ENCODE data around the gene NAGPA. TPM values are rescaled to one million over a fixed set of nuclear protein-coding genes. Genes with fewer than 3 reads are reported as not detected.

NAGPA gene
- polyA plus RNA-seq, 1 donor from 2014 or later = 36.6 TPM

DNA sequence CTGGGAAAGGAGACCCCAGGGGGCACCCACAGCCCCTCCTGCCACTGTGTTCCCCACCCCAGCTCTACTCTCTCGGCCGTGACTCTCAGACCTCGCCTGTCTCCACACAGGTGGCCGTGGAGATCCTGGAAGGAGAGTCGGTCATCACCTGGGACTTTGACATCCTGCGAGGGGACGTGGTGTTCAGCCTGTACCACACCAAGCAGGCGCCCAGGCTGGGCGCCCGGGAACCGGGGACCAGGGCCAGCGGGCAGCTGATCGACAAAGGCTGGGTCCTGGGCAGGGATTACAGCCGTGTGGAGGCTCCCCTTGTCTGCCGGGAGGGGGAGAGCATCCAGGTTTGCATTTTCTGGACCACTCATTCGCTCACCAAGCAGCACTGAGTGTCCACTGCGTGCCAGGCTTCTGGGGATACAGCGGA is 25.4 kb downstream of the NAGPA start:
- no peaks in the 10 kb centered on the region for H3K9me3 ChIP-seq (ENCODE audit: low read length)
- no peaks in the 10 kb centered on the region for H3F3A ChIP-seq (ENCODE audit: insufficient read depth, low read length, poor library complexity, severe bottlenecking)
- no peaks in the 10 kb centered on the region for H3K79me2 ChIP-seq (replicated peaks; ENCODE audit: insufficient read depth, low read length)
- H4K20me1 ChIP-seq (ENCODE audit: insufficient read depth) = no peaks in the 10 kb centered on the region
- TF ChIP-seq EP300 (conservative IDR thresholded peaks at IDR 0.05; ENCODE audit: poor library complexity, severe bottlenecking) (no peak), EZH2 (IDR thresholded peaks at IDR 0.05; ENCODE audit: borderline replicate concordance, insufficient read depth, low read length, poor library complexity, severe bottlenecking) (no peak), REST (IDR thresholded peaks at IDR 0.05; ENCODE audit: borderline replicate concordance) (no peak), POLR2AphosphoS5 (IDR thresholded peaks at IDR 0.05) (no peak), SMC3 (conservative IDR thresholded peaks at IDR 0.05; ENCODE audit: poor library complexity) (no peak), TAF1 (IDR thresholded peaks at IDR 0.05; ENCODE audit: low read depth) (no peak), MXI1 (conservative IDR thresholded peaks at IDR 0.05; ENCODE audit: poor library complexity, severe bottlenecking) (no peak), RAD21 (conservative IDR thresholded peaks at IDR 0.05) (no peak)
- TF ChIP-seq, protein P1, sequence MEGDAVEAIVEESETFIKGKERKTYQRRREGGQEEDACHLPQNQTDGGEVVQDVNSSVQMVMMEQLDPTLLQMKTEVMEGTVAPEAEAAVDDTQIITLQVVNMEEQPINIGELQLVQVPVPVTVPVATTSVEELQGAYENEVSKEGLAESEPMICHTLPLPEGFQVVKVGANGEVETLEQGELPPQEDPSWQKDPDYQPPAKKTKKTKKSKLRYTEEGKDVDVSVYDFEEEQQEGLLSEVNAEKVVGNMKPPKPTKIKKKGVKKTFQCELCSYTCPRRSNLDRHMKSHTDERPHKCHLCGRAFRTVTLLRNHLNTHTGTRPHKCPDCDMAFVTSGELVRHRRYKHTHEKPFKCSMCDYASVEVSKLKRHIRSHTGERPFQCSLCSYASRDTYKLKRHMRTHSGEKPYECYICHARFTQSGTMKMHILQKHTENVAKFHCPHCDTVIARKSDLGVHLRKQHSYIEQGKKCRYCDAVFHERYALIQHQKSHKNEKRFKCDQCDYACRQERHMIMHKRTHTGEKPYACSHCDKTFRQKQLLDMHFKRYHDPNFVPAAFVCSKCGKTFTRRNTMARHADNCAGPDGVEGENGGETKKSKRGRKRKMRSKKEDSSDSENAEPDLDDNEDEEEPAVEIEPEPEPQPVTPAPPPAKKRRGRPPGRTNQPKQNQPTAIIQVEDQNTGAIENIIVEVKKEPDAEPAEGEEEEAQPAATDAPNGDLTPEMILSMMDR (IDR thresholded peaks at IDR 0.05; ENCODE audit: poor library complexity, severe bottlenecking) = no peak
- H3K4me2 ChIP-seq (ENCODE audit: low read length) = no peak overlapping the region
- no peak overlapping the region for H3K4me3 ChIP-seq (ENCODE audit: low read length)
- H3K27ac ChIP-seq (ENCODE audit: low read length) = no peak overlapping the region
- H3K9me2 ChIP-seq (ENCODE audit: insufficient read depth, low read length) = no peaks in the 10 kb centered on the region
- H3K36me3 ChIP-seq (ENCODE audit: insufficient read depth, low read length) = no peaks in the 10 kb centered on the region
- no peak overlapping the region for H3K9ac ChIP-seq (ENCODE audit: low read length)
- no peak overlapping the region for H2AFZ ChIP-seq (ENCODE audit: low read depth, low read length)
- no peaks in the 10 kb centered on the region for H3K27me3 ChIP-seq (ENCODE audit: insufficient read depth, low read depth, low read length)

DNA sequence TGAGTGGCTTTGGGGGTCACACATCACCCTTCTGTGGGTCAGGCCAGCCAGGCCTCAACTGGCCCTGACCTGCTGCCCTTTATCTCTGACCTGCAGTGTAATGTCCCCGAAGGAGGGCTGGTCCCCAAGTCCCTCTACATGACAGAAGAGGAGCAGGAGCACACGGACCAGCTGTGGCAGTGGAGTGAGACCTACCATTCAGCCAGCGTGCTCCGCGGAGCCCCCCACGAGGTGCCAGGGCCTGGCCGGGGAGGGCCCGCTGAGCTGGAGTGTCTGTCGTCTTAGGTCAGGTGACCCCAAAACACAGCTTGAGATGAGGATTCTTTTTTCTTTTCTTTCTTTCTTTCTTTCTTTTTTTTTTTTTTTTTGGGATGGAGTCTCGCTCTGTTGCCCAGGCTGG is 26.5 kb downstream of the NAGPA start:
- no peaks in the 10 kb centered on the region for H3K36me3 ChIP-seq (ENCODE audit: insufficient read depth, low read length)
- H3K9me2 ChIP-seq (ENCODE audit: insufficient read depth, low read length) = no peaks in the 10 kb centered on the region
- H3K27ac ChIP-seq (ENCODE audit: low read length) = no peak overlapping the region
- no peaks in the 10 kb centered on the region for H4K20me1 ChIP-seq (ENCODE audit: insufficient read depth)
- no peaks in the 10 kb centered on the region for H3K9me3 ChIP-seq (ENCODE audit: low read length)
- no peak overlapping the region for H3K4me3 ChIP-seq (ENCODE audit: low read length)
- no peaks in the 10 kb centered on the region for H3K79me2 ChIP-seq (replicated peaks; ENCODE audit: insufficient read depth, low read length)
- H3F3A ChIP-seq (ENCODE audit: insufficient read depth, low read length, poor library complexity, severe bottlenecking) = no peaks in the 10 kb centered on the region
- no peak overlapping the region for H3K9ac ChIP-seq (ENCODE audit: low read length)
- H2AFZ ChIP-seq (ENCODE audit: low read depth, low read length) = no peak overlapping the region
- H3K27me3 ChIP-seq (ENCODE audit: insufficient read depth, low read depth, low read length) = no peaks in the 10 kb centered on the region
- TF ChIP-seq REST (IDR thresholded peaks at IDR 0.05; ENCODE audit: borderline replicate concordance) = no peak
- TF ChIP-seq SMC3 (conservative IDR thresholded peaks at IDR 0.05; ENCODE audit: poor library complexity) = no peak
- TF ChIP-seq MXI1 (conservative IDR thresholded peaks at IDR 0.05; ENCODE audit: poor library complexity, severe bottlenecking) = no peak
- TF ChIP-seq EZH2 (IDR thresholded peaks at IDR 0.05; ENCODE audit: borderline replicate concordance, insufficient read depth, low read length, poor library complexity, severe bottlenecking) = no peak
- TF ChIP-seq, protein P1 (IDR thresholded peaks at IDR 0.05; ENCODE audit: poor library complexity, severe bottlenecking) = no peak
- H3K4me2 ChIP-seq (ENCODE audit: low read length) = no peak overlapping the region
